ENCODE measurements around the gene CCDC158. TPM values are rescaled to one million over a fixed set of nuclear protein-coding genes. Genes with fewer than 3 reads are reported as not detected.

The CCDC158 gene
- polyA plus RNA-seq, 2 of the 4 experiments (the other 2 are of a cell fraction), result 0.06 TPM; not detected in 1

- TF ChIP-seq HDAC2 (IDR thresholded peaks at IDR 0.05), result no peak
- TF ChIP-seq CBX8 (IDR thresholded peaks at IDR 0.05), result no peak
- TF ChIP-seq CHD4 (IDR thresholded peaks at IDR 0.05; ENCODE audit: borderline replicate concordance), result no peak
- no peak for TF ChIP-seq ZSCAN20 (CRISPR knock-in tag; IDR thresholded peaks at IDR 0.05)
- no peak for TF ChIP-seq HES2 (IDR thresholded peaks at IDR 0.05)
- no peak for TF ChIP-seq HOXA7 (CRISPR knock-in tag; IDR thresholded peaks at IDR 0.05)
- TF ChIP-seq NPAS2 (CRISPR knock-in tag; IDR thresholded peaks at IDR 0.05; ENCODE audit: borderline replicate concordance), result no peak
- TF ChIP-seq GATA3 (IDR thresholded peaks at IDR 0.05; ENCODE audit: borderline replicate concordance), result no peak
- no peak for TF ChIP-seq RNF2 (IDR thresholded peaks at IDR 0.05; ENCODE audit: borderline replicate concordance, low read depth)
- TF ChIP-seq TFCP2L1 (CRISPR knock-in tag; IDR thresholded peaks at IDR 0.05), result no peak
- CTCF ChIA-PET, result no interaction called here
- POLR2A ChIA-PET, result no interaction called here
- DNase-seq (ENCODE audit: low read depth in 1 of 2, low spot score in 1 of 2) (no peak), FAIRE-seq (no peak), ATAC-seq (no peak)
- Histone ChIP-seq H3K4me3 (no peak overlapping the region), H3K9me3 (no peaks in the 10 kb centered on the region; the same call in 2 of the 3 replicates), H3K4me1 (no peaks in the 10 kb centered on the region), H3K27ac (no peak overlapping the region), H3K4me2 (no peak overlapping the region)
- WGBS (ENCODE audit: missing lambda C conversion rate), result 94% methylated on average over 3 of the region's 3 CpGs
These were observed 37.9 kb upstream of the CCDC158 start for GRCh38 chr4:76458825-76459224.

DNA sequence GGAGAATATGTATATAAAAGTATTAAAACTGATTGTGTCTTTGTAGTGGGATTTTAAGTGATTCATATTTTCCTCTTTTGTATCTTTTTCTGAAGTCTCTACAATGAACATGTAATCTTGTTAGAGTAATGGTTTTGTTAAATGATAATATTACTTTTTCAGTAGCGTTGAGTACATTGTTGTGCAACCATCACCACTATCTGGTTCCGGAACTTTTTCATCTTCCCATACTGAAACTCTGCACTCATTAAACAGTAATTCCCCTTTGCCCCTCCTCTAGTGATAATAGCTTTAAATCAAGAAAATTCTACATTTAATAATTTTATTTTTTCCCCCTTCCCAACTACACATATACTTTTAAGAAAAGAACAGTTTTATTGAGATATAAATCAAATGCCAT, 37.4 kb upstream of the CCDC158 start:
- Histone ChIP-seq H3K27ac (no peak overlapping the region), H3K4me3 (no peak overlapping the region), H3K9me3 (no peaks in the 10 kb centered on the region), H3K4me2 (no peak overlapping the region), H3K4me1 (no peaks in the 10 kb centered on the region)
- TF ChIP-seq TP53 (CRISPR knock-in tag; IDR thresholded peaks at IDR 0.05), result no peak
- no peak for TF ChIP-seq EHMT2 (IDR thresholded peaks at IDR 0.05; ENCODE audit: low read depth)
- TF ChIP-seq, protein P1, sequence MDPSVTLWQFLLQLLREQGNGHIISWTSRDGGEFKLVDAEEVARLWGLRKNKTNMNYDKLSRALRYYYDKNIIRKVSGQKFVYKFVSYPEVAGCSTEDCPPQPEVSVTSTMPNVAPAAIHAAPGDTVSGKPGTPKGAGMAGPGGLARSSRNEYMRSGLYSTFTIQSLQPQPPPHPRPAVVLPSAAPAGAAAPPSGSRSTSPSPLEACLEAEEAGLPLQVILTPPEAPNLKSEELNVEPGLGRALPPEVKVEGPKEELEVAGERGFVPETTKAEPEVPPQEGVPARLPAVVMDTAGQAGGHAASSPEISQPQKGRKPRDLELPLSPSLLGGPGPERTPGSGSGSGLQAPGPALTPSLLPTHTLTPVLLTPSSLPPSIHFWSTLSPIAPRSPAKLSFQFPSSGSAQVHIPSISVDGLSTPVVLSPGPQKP (IDR thresholded peaks at IDR 0.05; ENCODE audit: low read depth, low read length), result no peak
- no peak for TF ChIP-seq ZNF302 (CRISPR knock-in tag; IDR thresholded peaks at IDR 0.05)
- TF ChIP-seq PBX3 (IDR thresholded peaks at IDR 0.05), result no peak
- TF ChIP-seq HOXA7 (CRISPR knock-in tag; IDR thresholded peaks at IDR 0.05), result no peak
- TF ChIP-seq, protein P2, sequence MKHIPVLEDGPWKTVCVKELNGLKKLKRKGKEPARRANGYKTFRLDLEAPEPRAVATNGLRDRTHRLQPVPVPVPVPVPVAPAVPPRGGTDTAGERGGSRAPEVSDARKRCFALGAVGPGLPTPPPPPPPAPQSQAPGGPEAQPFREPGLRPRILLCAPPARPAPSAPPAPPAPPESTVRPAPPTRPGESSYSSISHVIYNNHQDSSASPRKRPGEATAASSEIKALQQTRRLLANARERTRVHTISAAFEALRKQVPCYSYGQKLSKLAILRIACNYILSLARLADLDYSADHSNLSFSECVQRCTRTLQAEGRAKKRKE (CRISPR knock-in tag; IDR thresholded peaks at IDR 0.05; ENCODE audit: low read depth), result no peak
- no peak for TF ChIP-seq HES2 (IDR thresholded peaks at IDR 0.05)
- TF ChIP-seq HMGXB4 (CRISPR knock-in tag; IDR thresholded peaks at IDR 0.05; ENCODE audit: borderline replicate concordance), result no peak
- TF ChIP-seq RFX5 (IDR thresholded peaks at IDR 0.05), result no peak
- TF ChIP-seq PHF8 (IDR thresholded peaks at IDR 0.05; ENCODE audit: borderline replicate concordance, low read depth), result no peak
- TF ChIP-seq BHLHE40 (IDR thresholded peaks at IDR 0.05; ENCODE audit: low read depth, low read length), result no peak
- ChIA-PET POLR2A (no interaction called here), CTCF (no interaction called here)
- FAIRE-seq, result no peak
- 66% methylated on average over 2 of the region's 2 CpGs for WGBS (ENCODE audit: missing lambda C conversion rate)
- DNase-seq (ENCODE audit: low read depth in 1 of 2, low spot score in 1 of 2), result no peak
- ATAC-seq, result no peak

Measured in A549 (cell line).